ENCODE results near the gene ST8SIA1.

Gene ST8SIA1

DNA sequence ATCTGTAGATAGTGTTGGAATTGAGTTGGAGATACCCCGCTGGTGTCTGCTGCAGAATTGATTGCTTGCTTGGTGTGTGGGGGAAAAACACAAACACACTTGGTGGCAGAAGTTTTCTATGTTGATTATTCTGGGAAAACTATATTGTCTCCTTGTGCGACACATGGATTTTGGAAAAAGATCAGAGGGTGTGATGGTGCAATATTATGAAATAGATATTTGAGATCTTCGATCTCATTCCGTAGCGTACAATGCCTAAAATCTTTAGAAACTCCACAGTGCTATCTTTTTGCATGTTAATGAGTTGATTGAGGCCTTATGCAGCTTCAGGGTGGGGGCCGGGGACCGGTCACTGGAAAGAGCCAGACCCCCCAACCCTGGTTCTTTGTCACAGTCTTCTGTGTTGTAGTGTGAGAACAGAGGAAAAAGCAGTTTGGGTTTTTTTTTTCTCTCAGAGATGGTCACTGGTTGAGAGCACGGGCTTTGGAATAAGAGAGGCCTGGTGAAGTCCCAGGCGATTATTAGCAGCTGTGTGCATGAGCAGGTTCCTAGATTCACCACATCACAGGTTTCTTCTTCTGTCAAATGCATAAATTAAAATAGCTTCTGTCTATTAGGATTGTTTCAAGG lies 88.2 kb downstream of the ST8SIA1 start:
- no peak overlapping the region for H3K27ac ChIP-seq (replicated peaks)
- no peak for DNase-seq (ENCODE audit: low read depth in 1 of 2, low spot score in 1 of 2)
- no peaks in the 10 kb centered on the region for H3K27me3 ChIP-seq (ENCODE audit: insufficient read depth, poor library complexity, severe bottlenecking)
- H3K4me3 ChIP-seq (replicated peaks; ENCODE audit: insufficient read depth, low read length) = no peak overlapping the region
- TF ChIP-seq, protein P1, sequence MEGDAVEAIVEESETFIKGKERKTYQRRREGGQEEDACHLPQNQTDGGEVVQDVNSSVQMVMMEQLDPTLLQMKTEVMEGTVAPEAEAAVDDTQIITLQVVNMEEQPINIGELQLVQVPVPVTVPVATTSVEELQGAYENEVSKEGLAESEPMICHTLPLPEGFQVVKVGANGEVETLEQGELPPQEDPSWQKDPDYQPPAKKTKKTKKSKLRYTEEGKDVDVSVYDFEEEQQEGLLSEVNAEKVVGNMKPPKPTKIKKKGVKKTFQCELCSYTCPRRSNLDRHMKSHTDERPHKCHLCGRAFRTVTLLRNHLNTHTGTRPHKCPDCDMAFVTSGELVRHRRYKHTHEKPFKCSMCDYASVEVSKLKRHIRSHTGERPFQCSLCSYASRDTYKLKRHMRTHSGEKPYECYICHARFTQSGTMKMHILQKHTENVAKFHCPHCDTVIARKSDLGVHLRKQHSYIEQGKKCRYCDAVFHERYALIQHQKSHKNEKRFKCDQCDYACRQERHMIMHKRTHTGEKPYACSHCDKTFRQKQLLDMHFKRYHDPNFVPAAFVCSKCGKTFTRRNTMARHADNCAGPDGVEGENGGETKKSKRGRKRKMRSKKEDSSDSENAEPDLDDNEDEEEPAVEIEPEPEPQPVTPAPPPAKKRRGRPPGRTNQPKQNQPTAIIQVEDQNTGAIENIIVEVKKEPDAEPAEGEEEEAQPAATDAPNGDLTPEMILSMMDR (IDR thresholded peaks at IDR 0.05; ENCODE audit: insufficient read depth, low read length) = no peak
- TF ChIP-seq, protein P2, sequence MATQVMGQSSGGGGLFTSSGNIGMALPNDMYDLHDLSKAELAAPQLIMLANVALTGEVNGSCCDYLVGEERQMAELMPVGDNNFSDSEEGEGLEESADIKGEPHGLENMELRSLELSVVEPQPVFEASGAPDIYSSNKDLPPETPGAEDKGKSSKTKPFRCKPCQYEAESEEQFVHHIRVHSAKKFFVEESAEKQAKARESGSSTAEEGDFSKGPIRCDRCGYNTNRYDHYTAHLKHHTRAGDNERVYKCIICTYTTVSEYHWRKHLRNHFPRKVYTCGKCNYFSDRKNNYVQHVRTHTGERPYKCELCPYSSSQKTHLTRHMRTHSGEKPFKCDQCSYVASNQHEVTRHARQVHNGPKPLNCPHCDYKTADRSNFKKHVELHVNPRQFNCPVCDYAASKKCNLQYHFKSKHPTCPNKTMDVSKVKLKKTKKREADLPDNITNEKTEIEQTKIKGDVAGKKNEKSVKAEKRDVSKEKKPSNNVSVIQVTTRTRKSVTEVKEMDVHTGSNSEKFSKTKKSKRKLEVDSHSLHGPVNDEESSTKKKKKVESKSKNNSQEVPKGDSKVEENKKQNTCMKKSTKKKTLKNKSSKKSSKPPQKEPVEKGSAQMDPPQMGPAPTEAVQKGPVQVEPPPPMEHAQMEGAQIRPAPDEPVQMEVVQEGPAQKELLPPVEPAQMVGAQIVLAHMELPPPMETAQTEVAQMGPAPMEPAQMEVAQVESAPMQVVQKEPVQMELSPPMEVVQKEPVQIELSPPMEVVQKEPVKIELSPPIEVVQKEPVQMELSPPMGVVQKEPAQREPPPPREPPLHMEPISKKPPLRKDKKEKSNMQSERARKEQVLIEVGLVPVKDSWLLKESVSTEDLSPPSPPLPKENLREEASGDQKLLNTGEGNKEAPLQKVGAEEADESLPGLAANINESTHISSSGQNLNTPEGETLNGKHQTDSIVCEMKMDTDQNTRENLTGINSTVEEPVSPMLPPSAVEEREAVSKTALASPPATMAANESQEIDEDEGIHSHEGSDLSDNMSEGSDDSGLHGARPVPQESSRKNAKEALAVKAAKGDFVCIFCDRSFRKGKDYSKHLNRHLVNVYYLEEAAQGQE (IDR thresholded peaks at IDR 0.05; ENCODE audit: insufficient replicate concordance, low read depth) = no peak
- TF ChIP-seq GABPA (IDR thresholded peaks at IDR 0.05; ENCODE audit: low read depth) = no peak

DNA sequence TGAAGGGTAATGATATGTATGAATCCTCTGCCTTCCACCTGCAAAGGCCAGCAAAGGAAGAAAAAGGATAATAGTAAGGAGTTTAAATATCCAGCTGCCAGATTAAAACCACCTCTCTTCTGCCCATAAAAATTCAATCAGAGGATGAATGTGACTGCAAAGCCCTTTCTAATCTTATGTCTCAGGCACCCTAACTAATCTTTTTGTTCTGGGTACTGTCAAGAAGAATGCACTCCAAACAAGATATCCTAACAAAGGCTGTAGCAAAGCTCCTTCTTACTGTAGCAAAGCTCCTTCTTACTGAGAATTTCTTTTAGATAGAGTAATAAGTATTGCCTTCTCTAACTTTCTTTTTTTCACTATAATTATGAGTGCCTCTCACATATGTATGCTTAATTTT lies 91.8 kb downstream of the ST8SIA1 start:
- TF ChIP-seq, protein P2 (IDR thresholded peaks at IDR 0.05; ENCODE audit: insufficient replicate concordance, low read depth) = no peak
- no peak for TF ChIP-seq POLR2AphosphoS5 (IDR thresholded peaks at IDR 0.05; ENCODE audit: low read depth)
- no peak for TF ChIP-seq SPI1 (IDR thresholded peaks at IDR 0.05; ENCODE audit: borderline replicate concordance, low read depth)
- TF ChIP-seq GABPA (IDR thresholded peaks at IDR 0.05; ENCODE audit: low read depth) = no peak
- TF ChIP-seq, protein P1 (IDR thresholded peaks at IDR 0.05; ENCODE audit: insufficient read depth, low read length) = no peak
- DNase-seq (ENCODE audit: low read depth in 1 of 2, low spot score in 1 of 2) = no peak
- no peaks in the 10 kb centered on the region for H3K27me3 ChIP-seq (ENCODE audit: insufficient read depth, poor library complexity, severe bottlenecking)

DNA sequence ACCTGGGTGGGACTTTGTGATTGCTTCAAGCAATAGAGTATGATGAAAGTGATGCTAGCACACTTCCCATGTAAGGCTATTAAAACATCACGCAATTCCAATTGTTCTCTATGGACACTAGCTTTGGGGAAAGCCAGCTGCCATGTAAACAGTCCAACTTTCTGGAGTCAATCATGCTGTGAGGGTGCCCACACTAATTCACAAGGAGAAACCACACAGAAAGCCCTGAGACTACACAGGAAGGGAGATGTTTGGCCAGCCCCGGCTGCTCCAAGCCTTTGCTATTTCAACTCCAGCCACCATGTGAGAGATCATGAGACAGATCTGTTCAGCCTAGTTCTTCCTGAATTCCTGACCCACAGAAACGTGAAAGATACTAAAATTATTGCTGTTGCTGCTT lies 96.3 kb downstream of the ST8SIA1 start:
- Histone ChIP-seq H3K4me3 (replicated peaks; ENCODE audit: insufficient read depth, low read length) (no peak overlapping the region), H3K27me3 (ENCODE audit: insufficient read depth, poor library complexity, severe bottlenecking) (no peaks in the 10 kb centered on the region), H3K27ac (replicated peaks) (no peak overlapping the region)
- TF ChIP-seq, protein P2 (IDR thresholded peaks at IDR 0.05; ENCODE audit: insufficient replicate concordance, low read depth) = no peak
- TF ChIP-seq GABPA (IDR thresholded peaks at IDR 0.05; ENCODE audit: low read depth) (no peak), SPI1 (IDR thresholded peaks at IDR 0.05; ENCODE audit: borderline replicate concordance, low read depth) (no peak), POLR2AphosphoS5 (IDR thresholded peaks at IDR 0.05; ENCODE audit: low read depth) (no peak)
- TF ChIP-seq, protein P1 (IDR thresholded peaks at IDR 0.05; ENCODE audit: insufficient read depth, low read length) = no peak
- no peak for DNase-seq (ENCODE audit: low read depth in 1 of 2, low spot score in 1 of 2)

More for the DNA sequence above, 91.8 kb downstream of the ST8SIA1 start:
- Histone ChIP-seq H3K4me3 (replicated peaks; ENCODE audit: insufficient read depth, low read length) (no peak overlapping the region), H3K27ac (replicated peaks) (no peak overlapping the region)

Data from HL-60 (cell line).